IMR-90 (cell line): ENCODE results near the gene MYOF. TPM values are rescaled to one million over a fixed set of nuclear protein-coding genes. Genes with fewer than 3 reads are reported as not detected.

ENCODE experiments used
- ATAC-seq: fragments of 200-7000 bp; cut with Tn5 transposase; 2 replicates; pipeline ENCODE4 v1.9.1; 2020; ENCODE audit warnings: low read depth, mild to moderate bottlenecking, moderate library complexity
- BruUV-seq: library from RNA; stranded (reverse); fragments of 400-500 nt; replicated peaks from 2 replicates; lab custom pipeline; 2021; lab: Mats Ljungman, UMichigan
- CTCF ChIA-PET: fragments of 300-600 bp; formaldehyde crosslinking; extraction: SDS; loops from one replicate; lab custom pipeline; 2021; ENCODE audit warnings: antibody characterized with exemption; lab: Yijun Ruan, JAX
- POLR2A ChIA-PET: fragments of 300-600 bp; sonication (Branson Sonifier 250); formaldehyde crosslinking; loops from one replicate; lab custom pipeline; 2022; ENCODE audit warnings: antibody characterized with exemption; ENCODE audit not compliant: unreplicated experiment; lab: Charles Lee
- DNase-seq: peaks from one replicate; pipeline ENCODE4 v3.0.0; 2013
- H2AFZ ChIP-seq: replicated peaks from 2 replicates; pipeline ENCODE3; 2013; ENCODE audit warnings: low read length, mild to moderate bottlenecking; ENCODE audit not compliant: poor library complexity
- H2AK5ac ChIP-seq: 2 replicates; pipeline ENCODE4 v1.6.1; 2013; ENCODE audit warnings: low read depth, low read length, inconsistent platforms
- H2AK9ac ChIP-seq: replicated peaks from 2 replicates; pipeline ENCODE3; 2013; ENCODE audit warnings: mild to moderate bottlenecking, low read depth, low read length, moderate library complexity; ENCODE audit not compliant: poor library complexity
- H2BK120ac ChIP-seq: 2 replicates; pipeline ENCODE4 v1.6.1; 2013; ENCODE audit warnings: low read depth, low read length, inconsistent platforms
- H2BK15ac ChIP-seq: 3 replicates; pipeline ENCODE4 v1.6.1; 2013; ENCODE audit warnings: low read depth, low read length, inconsistent platforms
- H2BK20ac ChIP-seq: 2 replicates; pipeline ENCODE4 v1.6.1; 2013; ENCODE audit warnings: low read depth, mild to moderate bottlenecking, inconsistent platforms, low read length, moderate library complexity
- H2BK5ac ChIP-seq: 2 replicates; pipeline ENCODE4 v1.6.1; 2013; ENCODE audit warnings: mild to moderate bottlenecking, low read depth, low read length, inconsistent platforms; ENCODE audit not compliant: poor library complexity, severe bottlenecking
- H3K14ac ChIP-seq: replicated peaks from 2 replicates; pipeline ENCODE4 v1.6.1; 2013; ENCODE audit warnings: low read depth, low read length, inconsistent platforms
- H3K18ac ChIP-seq: 2 replicates; pipeline ENCODE4 v1.6.1; 2013; ENCODE audit warnings: low read depth, low read length, control low read depth
- H3K23ac ChIP-seq: 2 replicates; pipeline ENCODE4 v1.6.1; 2013; ENCODE audit warnings: low read depth, low read length, inconsistent platforms
- H3K27ac ChIP-seq: 2 replicates; pipeline ENCODE4 v1.5.1; 2013; ENCODE audit warnings: mild to moderate bottlenecking, control low read depth, low read length; ENCODE audit not compliant: insufficient read depth
- H3K27me3 ChIP-seq: 2 replicates; pipeline ENCODE4 v1.6.1; 2013; ENCODE audit warnings: low read length; ENCODE audit not compliant: control insufficient read depth, insufficient read depth
- H3K36me3 ChIP-seq: 2 replicates; pipeline ENCODE4 v1.6.1; 2013; ENCODE audit warnings: low read length, mixed read lengths; ENCODE audit not compliant: control insufficient read depth, insufficient read depth
- H3K4ac ChIP-seq: 2 replicates; pipeline ENCODE4 v1.6.1; 2013; ENCODE audit warnings: low read depth, low read length, inconsistent platforms
- H3K4me1 ChIP-seq: 2 replicates; pipeline ENCODE4 v1.6.1; 2013; ENCODE audit warnings: low read length, mixed read lengths; ENCODE audit not compliant: control insufficient read depth, insufficient read depth
- H3K4me2 ChIP-seq: 2 replicates; pipeline ENCODE4 v1.6.1; 2013; ENCODE audit warnings: low read depth, mild to moderate bottlenecking, control low read depth, low read length, moderate library complexity
- H3K4me3 ChIP-seq: 2 replicates; pipeline ENCODE4 v1.5.1; 2013; ENCODE audit warnings: low read depth, mild to moderate bottlenecking, control low read depth, low read length, moderate library complexity; ENCODE audit not compliant: insufficient read depth
- H3K56ac ChIP-seq: 2 replicates; pipeline ENCODE4 v1.6.1; 2013; ENCODE audit warnings: low read length, inconsistent platforms; ENCODE audit not compliant: insufficient read depth; ENCODE audit errors: extremely low read depth
- H3K79me1 ChIP-seq, 2 experiments: 2 replicates each; pipeline ENCODE4 v1.6.1; 2013; ENCODE audit warnings: low read length in 2 of 2, inconsistent platforms in 1 of 2, low read depth in 1 of 2
- H3K9ac ChIP-seq: 2 replicates; pipeline ENCODE4 v1.6.1; 2013; ENCODE audit warnings: low read depth, low read length, control low read depth
- H3K9me1 ChIP-seq: 2 replicates; pipeline ENCODE4 v1.6.1; 2013; ENCODE audit warnings: low read length, inconsistent platforms; ENCODE audit not compliant: insufficient read depth
- H3K9me3 ChIP-seq: 2 replicates; pipeline ENCODE4 v1.6.1; 2013; ENCODE audit warnings: low read length; ENCODE audit not compliant: control insufficient read depth, insufficient read depth
- H4K20me1 ChIP-seq: 2 replicates; pipeline ENCODE4 v1.6.1; 2013; ENCODE audit warnings: low read length, inconsistent platforms; ENCODE audit not compliant: insufficient read depth
- H4K5ac ChIP-seq: 2 replicates; pipeline ENCODE4 v1.6.1; 2013; ENCODE audit warnings: mild to moderate bottlenecking, low read depth, low read length, control low read depth
- H4K8ac ChIP-seq, 2 experiments: 2 replicates each; pipeline ENCODE4 v1.6.1; 2013; ENCODE audit warnings: low read depth in 2 of 2, low read length in 2 of 2, control low read depth in 1 of 2, inconsistent platforms in 1 of 2
- H4K91ac ChIP-seq: 2 replicates; pipeline ENCODE4 v1.6.1; 2013; ENCODE audit warnings: low read depth, low read length, inconsistent platforms; ENCODE audit not compliant: insufficient read depth
- CEBPB ChIP-seq: IDR thresholded peaks from 2 replicates; pipeline ENCODE4 v1.6.1; 2012; ENCODE audit warnings: low read depth, low read length, improper control_type of control experiment
- MAFK ChIP-seq: IDR thresholded peaks from 2 replicates; pipeline ENCODE4 v1.6.1; 2012; ENCODE audit warnings: low read depth, low read length, improper control_type of control experiment
- MXI1 ChIP-seq: IDR thresholded peaks from 2 replicates; pipeline ENCODE4 v1.6.1; 2012; ENCODE audit warnings: low read depth, mild to moderate bottlenecking, low read length, moderate library complexity, borderline replicate concordance
- NFE2L2 ChIP-seq: fragments of 150-350 bp; IDR thresholded peaks from 2 replicates; pipeline ENCODE4 v1.6.1; 2016; ENCODE audit warnings: low read depth, mild to moderate bottlenecking, low read length
- RCOR1 ChIP-seq: IDR thresholded peaks from 2 replicates; pipeline ENCODE4 v1.6.1; 2012; ENCODE audit warnings: mild to moderate bottlenecking, low read length, improper control_type of control experiment; ENCODE audit not compliant: insufficient replicate concordance
- SMC3 ChIP-seq: fragments of 150-350 bp; IDR thresholded peaks from 2 replicates; pipeline ENCODE4 v1.6.1; 2016; ENCODE audit warnings: low read depth, mild to moderate bottlenecking, antibody characterized with exemption, low read length, moderate library complexity
- WGBS, 2 experiments: methylation state at CpG; one replicate each; pipeline versions ENCODE4 v1.1.5 to v1.1.7; 2013; ENCODE audit warnings: missing lambda C conversion rate in 2 of 2; ENCODE audit not compliant: insufficient read length in 1 of 2; ENCODE audit errors: extremely low coverage in 2 of 2; 5-methylcytosine and 5-hydroxymethylcytosine counted together
- dilution Hi-C: fragments of 300-500 bp; cut with HindIII; formaldehyde crosslinking; loops from one replicate; pipeline ENCODE4 v1.14.3; 2018; ENCODE audit warnings: low sequenced_read_pairs; ENCODE audit not compliant: unreplicated experiment
- in situ Hi-C: fragments of 300-500 bp; cut with MboI; formaldehyde crosslinking; loops from 3 replicates; pipeline ENCODE4 v1.14.3; 2019; ENCODE audit warnings: low sequenced_read_pairs, inconsistent platforms, mixed read lengths
- intact Hi-C: fragments of 100-400 bp; cut with micrococcal nuclease; formaldehyde crosslinking; loops from 2 replicates; pipeline ENCODE4 v1.10.0; 2022
- polyA plus RNA-seq, 3 experiments: library from polyadenylated mRNA; depleted of rRNA; stranded (reverse); fragments of >200 nt; gene quantifications; 2 replicates each; pipeline ENCODE4 v1.2.3, GENCODE V29; 2012; ENCODE audit warnings: low replicate concordance in 1 of 3
- total RNA-seq: library from RNA; depleted of rRNA; stranded (reverse); fragments of >200 nt; gene quantifications from 2 replicates; pipeline ENCODE4 v1.2.3, GENCODE V29; 2012

The MYOF gene
- total and polyA plus RNA-seq, 2 of the 4 experiments (the other 2 are of a cell fraction): 221 to 281 TPM

GRCh38 chr10:93392121-93392520, 90.0 kb downstream of the MYOF start:
- Histone ChIP-seq H4K91ac (no peak overlapping the region), H2AK5ac (no peak overlapping the region), H2BK120ac (no peak overlapping the region), H3K9ac (no peak overlapping the region), H2AFZ (no peak overlapping the region), H2BK20ac (no peak overlapping the region), H3K4me1 (peaks cover 15% of the 10 kb centered on the region), H3K27me3 (no peaks in the 10 kb centered on the region), H3K4me3 (no peak overlapping the region), H2BK5ac (no peak overlapping the region), H3K14ac (no peak overlapping the region), H3K23ac (no peak overlapping the region), H3K4ac (no peak overlapping the region), H4K5ac (no peak overlapping the region), H2AK9ac (no peak overlapping the region), H3K36me3 (peaks cover 21% of the 10 kb centered on the region), H3K79me1 (peaks cover 25 to 69% of the 10 kb centered on the region in 2 experiments), H2BK15ac (no peak overlapping the region), H3K4me2 (no peak overlapping the region), H3K18ac (peak overlapping the region; percentile 20; the same call in 1 of the 2 replicates), H3K9me1 (peaks cover 12% of the 10 kb centered on the region), H3K56ac (no peak overlapping the region), H4K20me1 (no peaks in the 10 kb centered on the region), H4K8ac (no peak overlapping the region), H3K27ac (no peak overlapping the region), H3K9me3 (no peaks in the 10 kb centered on the region)
- ChIA-PET POLR2A (no interaction called here), CTCF (interaction anchor here (0.6 kb wide), 1 partner anchor 32 kb away, joined by 3 read pairs; no protein-coding TSS in a partner anchor)
- TF ChIP-seq CEBPB: no peak
- no peak for TF ChIP-seq NFE2L2
- no peak for TF ChIP-seq RCOR1
- no peak for TF ChIP-seq MAFK
- no peak for TF ChIP-seq MXI1
- no peak for TF ChIP-seq SMC3
- intact Hi-C loops (no loop called here), dilution Hi-C loops (no loop called here), in situ Hi-C loops (no loop called here)
- TSS peak; percentile 9 for BruUV-seq
- DNase-seq (peak; percentile 41), ATAC-seq (no peak; the same call in 1 of the 2 replicates)
- no CpG with 5 or more reads among the region's 3 CpGs for WGBS, 2 experiments
